NCI-H460 (cell line): ENCODE measurements around the gene XRCC4. TPM values are rescaled to one million over a fixed set of nuclear protein-coding genes. Genes with fewer than 3 reads are reported as not detected.
"Not testable (repeated sequence)": the region's sequence is repeated elsewhere in the genome, so short reads cannot be mapped to it uniquely, and the experiment has no call there.

ENCODE experiments used
- DNase-seq: peaks from one replicate; pipeline ENCODE4 v3.0.0-alpha.2; 2016; ENCODE audit warnings: low read depth; ENCODE audit errors: extremely low read depth
- total RNA-seq: library from RNA; depleted of rRNA; stranded (reverse); fragments of >200 nt; shearing (Covaris generic); gene quantifications from 2 replicates; pipeline ENCODE4 v1.2.3, GENCODE V29; 2014

XRCC4 gene
- total RNA-seq, 1 experiment from 2014 or later: 21.3 TPM

- DNase-seq: no peak
Measured at GRCh38 chr5:83107692-83108420, 30.5 kb downstream of the XRCC4 start.

- no peak for DNase-seq
Measured at GRCh38 chr5:83109380-83109779, 32.0 kb downstream of the XRCC4 start.

- no peak for DNase-seq
Measured at GRCh38 chr5:83115816-83116215, 38.5 kb downstream of the XRCC4 start.

- DNase-seq: no peak
Measured at GRCh38 chr5:83118471-83118870, 41.1 kb downstream of the XRCC4 start.

GRCh38 chr5:83118976-83119375, 41.6 kb downstream of the XRCC4 start:
- DNase-seq: no peak

- no peak for DNase-seq
Measured at GRCh38 chr5:83124593-83124992, 47.2 kb downstream of the XRCC4 start.

GRCh38 chr5:83125560-83125959, 48.2 kb downstream of the XRCC4 start:
- no peak for DNase-seq

GRCh38 chr5:83126501-83126900, 49.2 kb downstream of the XRCC4 start:
- DNase-seq: no peak

- DNase-seq: no peak
Measured at GRCh38 chr5:83133797-83134196, 56.5 kb downstream of the XRCC4 start.

GRCh38 chr5:83142526-83142925, 65.2 kb downstream of the XRCC4 start:
- DNase-seq: no peak

GRCh38 chr5:83145241-83145640, 67.9 kb downstream of the XRCC4 start:
- no peak for DNase-seq

GRCh38 chr5:83145882-83146331, 68.6 kb downstream of the XRCC4 start:
- no peak for DNase-seq

- no peak for DNase-seq
Measured at GRCh38 chr5:83146441-83146840, 69.1 kb downstream of the XRCC4 start.

- no peak for DNase-seq
Measured at GRCh38 chr5:83147593-83147992, 70.2 kb downstream of the XRCC4 start.

GRCh38 chr5:83148370-83148769, 71.0 kb downstream of the XRCC4 start:
- DNase-seq: no peak

- DNase-seq: no peak
Measured at GRCh38 chr5:83149671-83150070, 72.3 kb downstream of the XRCC4 start.

GRCh38 chr5:83151821-83152220, 74.5 kb downstream of the XRCC4 start:
- no peak for DNase-seq

GRCh38 chr5:83152996-83153395, 75.6 kb downstream of the XRCC4 start:
- not testable (repeated sequence) for DNase-seq

GRCh38 chr5:83156001-83156400, 78.7 kb downstream of the XRCC4 start:
- no peak for DNase-seq

- no peak for DNase-seq
Measured at GRCh38 chr5:83157163-83157562, 79.8 kb downstream of the XRCC4 start.

GRCh38 chr5:83162601-83163000, 85.3 kb downstream of the XRCC4 start:
- DNase-seq: no peak

- DNase-seq: no peak
Measured at GRCh38 chr5:83167538-83167937, 90.2 kb downstream of the XRCC4 start.
